Heart right ventricle (tissue), 16 donors: ENCODE data around the gene SEC16A. TPM values are rescaled to one million over a fixed set of nuclear protein-coding genes. Genes with fewer than 3 reads are reported as not detected.

Experiments used
- ATAC-seq, 8 donors: fragments of 200-7000 bp; cut with Tn5 transposase; one replicate each; pipeline ENCODE4 v1.9.1; 2020; ENCODE audit warnings: mild to moderate bottlenecking in 8 of 8, moderate library complexity in 8 of 8, moderate number of reproducible peaks in 1 of 8
- DNase-seq, 2 donors: peaks; one replicate each; pipeline ENCODE4 v3.0.0-alpha.2; 2020
- H3K27ac ChIP-seq, 10 donors: fragments of 200-600 bp; sonication (generic) in 2 of 10; one replicate each; pipeline versions ENCODE4 v1.5.0 to v1.8.0; 2020 to 2022; ENCODE audit warnings: mild to moderate bottlenecking in 3 of 10
- H3K27me3 ChIP-seq, 7 donors: fragments of 200-600 bp; one replicate each; pipeline ENCODE4 v1.8.0; 2021 to 2022; ENCODE audit warnings: mild to moderate bottlenecking in 2 of 7
- H3K36me3 ChIP-seq, 9 donors: fragments of 200-600 bp; sonication (generic) in 1 of 9; one replicate each; pipeline versions ENCODE4 v1.5.0 to v1.8.0; 2020 to 2022; ENCODE audit warnings: mild to moderate bottlenecking in 2 of 9
- H3K4me1 ChIP-seq, 9 donors: fragments of 200-600 bp; sonication (generic) in 1 of 9; one replicate each; pipeline versions ENCODE4 v1.5.0 to v1.8.0; 2020 to 2022; ENCODE audit warnings: mild to moderate bottlenecking in 4 of 9
- H3K4me3 ChIP-seq, 10 donors: fragments of 200-600 bp; sonication (generic) in 2 of 10; one replicate each; pipeline versions ENCODE4 v1.5.0 to v1.8.0; 2020 to 2022; ENCODE audit warnings: mild to moderate bottlenecking in 7 of 10, moderate library complexity in 2 of 10
- H3K9me3 ChIP-seq, 11 donors: fragments of 200-600 bp in 10 of 11; sonication (generic) in 2 of 11; one replicate each; pipeline versions ENCODE4 v1.5.0 to v1.8.0; 2013 to 2022; ENCODE audit warnings: mild to moderate bottlenecking in 2 of 11, control low read depth in 1 of 11, moderate library complexity in 1 of 11
- CTCF ChIP-seq, 9 donors: fragments of 200-600 bp; sonication (generic) in 2 of 9; IDR thresholded peaks; one replicate each; pipeline versions ENCODE4 v1.5.0 to v1.8.0; 2021 to 2022; ENCODE audit warnings: antibody characterized with exemption in 9 of 9, mild to moderate bottlenecking in 5 of 9, moderate library complexity in 1 of 9
- WGBS, 2 donors: extraction: QIAGEN DNeasy Blood & Tissue Kit; methylation state at CpG; one replicate each; pipeline ENCODE4 v1.1.7; 2013; ENCODE audit warnings: inconsistent platforms in 1 of 2; 5-methylcytosine and 5-hydroxymethylcytosine counted together
- intact Hi-C, 10 donors: fragments of 100-400 bp; cut with DNase I; formaldehyde crosslinking; loops; one replicate each; pipeline versions ENCODE4 v1.11.1 to v1.14.2; 2022
- polyA plus RNA-seq, 2 donors: library from polyadenylated mRNA; stranded (reverse); fragments of 200-250 nt; gene quantifications; one replicate each; pipeline ENCODE4 v1.2.3, GENCODE V29; 2013
- total RNA-seq, 10 donors: library from RNA; stranded (reverse); fragmentation: NEBNext Ultra II Directional in 3 of 10; extraction: Animal tissue kit (Norgen Biotek cat#: 25700) in 3 of 10; gene quantifications; one replicate each; pipeline versions ENCODE4 v1.2.1 to v1.2.4, GENCODE V29; 2021 to 2023
- donor health status: Arrhythmogenic right ventricular cardiomyopathy.
- donor health status: ischemic (EF 13 %, LVEDD 7.1; RV severe dilation, severe dysfunction).
- donor health status: healthy with polysubstance abuse.
- donor health status: DM: no; HTN: yes; CAD: no.
- donor health status: DM: no; HTN: no; CAD: no.
- donor health status: ischemic (EF 25% LVEDD 6.9; RV normal size, moderate dysfunction).
- donor health status: ischemic (EF 25% LVEDD 5.7; RV mildly dilated, moderate dysfunction).
- donor health status: healthy.
- donor health status: DM: yes; HTN: yes; CAD: no.
- donor health status: Ischemic cardiomyopathy.
- donor health status: ischemic (EF 35%, LVEDD 5.7; RV mildly dilated, moderate dysfunction).
- donor health status: nonischemic (EF 11% LVEDD 7.7; RV severe dilation, severe dysfunction).
- donor health status: DM: yes; HTN: yes; CAD: no.
- donor health status: PGD.
- donor health status: ischemic (EF 29% LVEDD 5.4; RV normal size, mild dysfunction).
- donor health status: nonischemic (EF 23%, LVEDD 6.1; RV moderate dilation, normal function).

The SEC16A gene
- total and polyA plus RNA-seq, 12 donors, result 21.9 to 35.9 (median 28.6) TPM

- Histone ChIP-seq H3K27ac (no peak overlapping the region), H3K36me3 (peaks cover 3 to 83% (median 9%) of the 10 kb centered on the region in 9 donors), H3K9me3 (no peaks in the 10 kb centered on the region), H3K4me1 (peaks cover 6 to 18% (median 8%) of the 10 kb centered on the region in 9 donors), H3K27me3 (no peaks in the 10 kb centered on the region), H3K4me3 (no peak overlapping the region)
- no peak for DNase-seq
- WGBS, 2 donors, result 92% methylated on average over 34 to 36 of the region's 36 CpGs
- no peak for ATAC-seq
- no peak for TF ChIP-seq CTCF (IDR thresholded peaks at IDR 0.05)
- intact Hi-C loops, result no loop called here
These were observed 51.0 kb downstream of the SEC16A start for GRCh38 chr9:136431782-136432350.

- intact Hi-C loops, result no loop called here
- no peak for TF ChIP-seq CTCF (IDR thresholded peaks at IDR 0.05)
- no peak for DNase-seq
- 93 to 94% methylated on average over 27 to 29 of the region's 29 CpGs for WGBS, 2 donors
- Histone ChIP-seq H3K4me3 (no peak overlapping the region), H3K9me3 (no peaks in the 10 kb centered on the region), H3K27ac (peak overlapping the region in 3 of 10 donors; percentile 31 to 43 (median 36)), H3K4me1 (peaks cover 0 to 9% (median 0%) of the 10 kb centered on the region in 9 donors), H3K27me3 (no peaks in the 10 kb centered on the region), H3K36me3 (peaks cover 3 to 77% (median 9%) of the 10 kb centered on the region in 9 donors)
- peak in 1 of 8 donors; percentile 13 for ATAC-seq
These were observed 52.1 kb downstream of the SEC16A start for GRCh38 chr9:136430588-136431234.

GRCh38 chr9:136429683-136430491, 53.0 kb downstream of the SEC16A start:
- H3K9me3 ChIP-seq, result no peaks in the 10 kb centered on the region
- H3K27ac ChIP-seq, result peak overlapping the region in 4 of 10 donors; percentile 31 to 43 (median 35)
- 75 to 77% methylated on average over 32 of the region's 32 CpGs for WGBS, 2 donors
- peak overlapping the region in 1 of 10 donors; percentile 8 for H3K4me3 ChIP-seq
- no peak for TF ChIP-seq CTCF (IDR thresholded peaks at IDR 0.05)
- intact Hi-C loops, result no loop called here
- no peaks in the 10 kb centered on the region for H3K27me3 ChIP-seq
- DNase-seq (no peak), ATAC-seq (peak in 5 of 8 donors; percentile 24 to 71 (median 58))
- H3K36me3 ChIP-seq, result peaks cover 3 to 78% (median 9%) of the 10 kb centered on the region in 9 donors
- H3K4me1 ChIP-seq, result peaks cover 0 to 9% (median 0%) of the 10 kb centered on the region in 9 donors

- Histone ChIP-seq H3K9me3 (no peaks in the 10 kb centered on the region), H3K27ac (peak overlapping the region in 2 of 10 donors; percentile 25 to 43), H3K4me1 (peaks cover 0 to 9% (median 0%) of the 10 kb centered on the region in 9 donors), H3K36me3 (peaks cover 3 to 83% (median 10%) of the 10 kb centered on the region in 9 donors), H3K27me3 (no peaks in the 10 kb centered on the region), H3K4me3 (no peak overlapping the region)
- intact Hi-C loops, result no loop called here
- peak in 2 of 8 donors; percentile 7 to 27 for ATAC-seq
- DNase-seq, result no peak
- TF ChIP-seq CTCF (IDR thresholded peaks at IDR 0.05), result no peak
- 86 to 91% methylated on average over 21 of the region's 21 CpGs for WGBS, 2 donors
These were observed 53.7 kb downstream of the SEC16A start for GRCh38 chr9:136429075-136429628.
